ENCODE results near the gene MAP4K4.

DNA sequence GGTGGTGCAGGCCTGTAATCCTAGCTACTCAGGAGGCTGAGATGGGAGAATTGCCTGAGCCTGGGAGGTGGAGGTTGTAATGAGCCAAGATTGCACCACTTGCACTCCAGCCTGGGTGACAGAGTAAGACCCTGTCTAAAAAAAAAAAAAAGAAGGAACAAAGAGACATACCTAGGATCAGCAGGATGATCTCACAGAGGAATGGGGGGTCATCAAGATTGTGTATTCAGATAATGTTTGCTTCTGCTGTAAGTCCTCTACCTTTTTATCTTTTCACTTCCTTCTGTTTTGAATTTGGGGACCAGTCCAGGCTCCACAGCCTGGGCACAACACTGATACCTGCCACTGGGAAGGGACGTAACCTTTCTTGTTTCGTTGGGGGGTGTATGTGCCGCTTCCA, 53.2 kb downstream of the MAP4K4 start:
- TF ChIP-seq, protein P1, sequence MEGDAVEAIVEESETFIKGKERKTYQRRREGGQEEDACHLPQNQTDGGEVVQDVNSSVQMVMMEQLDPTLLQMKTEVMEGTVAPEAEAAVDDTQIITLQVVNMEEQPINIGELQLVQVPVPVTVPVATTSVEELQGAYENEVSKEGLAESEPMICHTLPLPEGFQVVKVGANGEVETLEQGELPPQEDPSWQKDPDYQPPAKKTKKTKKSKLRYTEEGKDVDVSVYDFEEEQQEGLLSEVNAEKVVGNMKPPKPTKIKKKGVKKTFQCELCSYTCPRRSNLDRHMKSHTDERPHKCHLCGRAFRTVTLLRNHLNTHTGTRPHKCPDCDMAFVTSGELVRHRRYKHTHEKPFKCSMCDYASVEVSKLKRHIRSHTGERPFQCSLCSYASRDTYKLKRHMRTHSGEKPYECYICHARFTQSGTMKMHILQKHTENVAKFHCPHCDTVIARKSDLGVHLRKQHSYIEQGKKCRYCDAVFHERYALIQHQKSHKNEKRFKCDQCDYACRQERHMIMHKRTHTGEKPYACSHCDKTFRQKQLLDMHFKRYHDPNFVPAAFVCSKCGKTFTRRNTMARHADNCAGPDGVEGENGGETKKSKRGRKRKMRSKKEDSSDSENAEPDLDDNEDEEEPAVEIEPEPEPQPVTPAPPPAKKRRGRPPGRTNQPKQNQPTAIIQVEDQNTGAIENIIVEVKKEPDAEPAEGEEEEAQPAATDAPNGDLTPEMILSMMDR (IDR thresholded peaks at IDR 0.05) = no peak
- no peak for TF ChIP-seq POLR2A (IDR thresholded peaks at IDR 0.05)

Data from adrenal gland (tissue), 5 donors.